ENCODE data around the gene MAP2K2. TPM values are rescaled to one million over a fixed set of nuclear protein-coding genes. Genes with fewer than 3 reads are reported as not detected.
A peak's percentile ranks its signal among the peaks of the same experiment; 100 is the strongest.

The MAP2K2 gene
- total and polyA plus RNA-seq, 9 of the 15 experiments (the other 6 are each of a cell fraction or from before 2014, with no cell fraction given): 1.0 to 151 (median 58.3) TPM

DNA sequence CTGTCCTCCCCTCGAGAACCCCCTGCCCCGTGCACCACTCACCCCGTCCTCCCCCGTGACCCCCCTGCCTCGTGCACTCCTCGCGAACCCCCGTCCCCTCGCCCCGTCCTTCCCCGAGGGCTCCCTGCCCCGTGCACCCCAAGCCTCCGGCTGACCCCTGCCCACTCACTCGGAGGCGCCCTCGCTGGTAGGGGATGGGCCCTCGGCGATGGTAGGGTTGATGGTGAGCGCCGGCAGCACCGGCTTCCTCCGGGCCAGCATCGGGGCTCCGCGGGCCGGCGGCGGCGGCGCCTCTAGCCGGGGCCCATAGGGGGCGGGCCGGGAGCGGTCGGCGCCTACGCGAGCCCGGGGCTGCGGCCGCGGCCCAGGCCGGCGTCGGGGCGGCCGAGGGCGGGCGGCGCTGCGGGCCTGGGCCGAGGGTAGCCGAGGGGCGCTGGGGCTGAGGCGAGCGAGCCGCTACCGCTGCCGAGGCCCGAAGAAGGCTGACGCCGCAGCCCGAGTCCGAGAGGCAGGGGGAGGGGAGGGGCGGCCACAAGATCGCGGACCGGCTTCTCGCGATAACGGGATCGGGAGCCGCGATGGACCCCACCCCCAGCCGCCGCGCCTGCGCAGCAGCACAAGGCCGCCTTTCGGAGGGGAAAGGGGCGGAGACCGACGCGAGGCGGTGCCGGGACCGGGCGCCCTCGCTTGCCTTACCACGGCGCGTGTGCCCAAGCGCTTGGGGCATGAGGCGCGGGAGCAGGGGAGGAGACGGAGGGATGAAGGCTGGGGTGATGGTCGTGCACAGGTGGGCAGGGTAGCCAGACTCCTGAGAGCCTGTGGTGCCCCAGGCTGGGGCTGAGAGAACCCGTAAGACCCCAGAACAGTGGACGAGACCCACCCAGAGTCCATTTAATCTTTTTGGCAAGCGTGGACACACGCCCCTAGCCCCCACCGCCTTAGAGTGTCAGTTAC is at the start of gene MAP2K2 (continued):
- TF ChIP-seq, protein P1, sequence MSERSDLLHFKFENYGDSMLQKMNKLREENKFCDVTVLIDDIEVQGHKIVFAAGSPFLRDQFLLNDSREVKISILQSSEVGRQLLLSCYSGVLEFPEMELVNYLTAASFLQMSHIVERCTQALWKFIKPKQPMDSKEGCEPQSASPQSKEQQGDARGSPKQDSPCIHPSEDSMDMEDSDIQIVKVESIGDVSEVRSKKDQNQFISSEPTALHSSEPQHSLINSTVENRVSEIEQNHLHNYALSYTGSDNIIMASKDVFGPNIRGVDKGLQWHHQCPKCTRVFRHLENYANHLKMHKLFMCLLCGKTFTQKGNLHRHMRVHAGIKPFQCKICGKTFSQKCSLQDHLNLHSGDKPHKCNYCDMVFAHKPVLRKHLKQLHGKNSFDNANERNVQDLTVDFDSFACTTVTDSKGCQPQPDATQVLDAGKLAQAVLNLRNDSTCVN (CRISPR knock-in tag; IDR thresholded peaks at IDR 0.05): no peak
- no peak for TF ChIP-seq RAD21 (CRISPR knock-in tag; conservative IDR thresholded peaks at IDR 0.05 in 1 of 2, IDR thresholded peaks at IDR 0.05 in 1 of 2)
- no peak for TF ChIP-seq CEBPG (CRISPR knock-in tag; IDR thresholded peaks at IDR 0.05)
- TF ChIP-seq CEBPG (tag; conservative IDR thresholded peaks at IDR 0.05 in 1 of 2, IDR thresholded peaks at IDR 0.05 in 1 of 2): no peak
- no peak for TF ChIP-seq SRSF3 (IDR thresholded peaks at IDR 0.05; ENCODE audit: insufficient read depth, low read length)
- no peak for TF ChIP-seq MED1 (CRISPR knock-in tag; IDR thresholded peaks at IDR 0.05; ENCODE audit: borderline replicate concordance)
- TF ChIP-seq GTF2A2 (tag; IDR thresholded peaks at IDR 0.05): no peak
- no peak for TF ChIP-seq NFIX (CRISPR knock-in tag; IDR thresholded peaks at IDR 0.05; ENCODE audit: low read depth)
- no peak for TF ChIP-seq NCOA2 (IDR thresholded peaks at IDR 0.05; ENCODE audit: partially characterized antibody in 2 of 2)
- no peak for TF ChIP-seq GATA2 (CRISPR knock-in tag; IDR thresholded peaks at IDR 0.05)
- TF ChIP-seq PPARD (CRISPR knock-in tag; IDR thresholded peaks at IDR 0.05): no peak
- TF ChIP-seq, protein P2, sequence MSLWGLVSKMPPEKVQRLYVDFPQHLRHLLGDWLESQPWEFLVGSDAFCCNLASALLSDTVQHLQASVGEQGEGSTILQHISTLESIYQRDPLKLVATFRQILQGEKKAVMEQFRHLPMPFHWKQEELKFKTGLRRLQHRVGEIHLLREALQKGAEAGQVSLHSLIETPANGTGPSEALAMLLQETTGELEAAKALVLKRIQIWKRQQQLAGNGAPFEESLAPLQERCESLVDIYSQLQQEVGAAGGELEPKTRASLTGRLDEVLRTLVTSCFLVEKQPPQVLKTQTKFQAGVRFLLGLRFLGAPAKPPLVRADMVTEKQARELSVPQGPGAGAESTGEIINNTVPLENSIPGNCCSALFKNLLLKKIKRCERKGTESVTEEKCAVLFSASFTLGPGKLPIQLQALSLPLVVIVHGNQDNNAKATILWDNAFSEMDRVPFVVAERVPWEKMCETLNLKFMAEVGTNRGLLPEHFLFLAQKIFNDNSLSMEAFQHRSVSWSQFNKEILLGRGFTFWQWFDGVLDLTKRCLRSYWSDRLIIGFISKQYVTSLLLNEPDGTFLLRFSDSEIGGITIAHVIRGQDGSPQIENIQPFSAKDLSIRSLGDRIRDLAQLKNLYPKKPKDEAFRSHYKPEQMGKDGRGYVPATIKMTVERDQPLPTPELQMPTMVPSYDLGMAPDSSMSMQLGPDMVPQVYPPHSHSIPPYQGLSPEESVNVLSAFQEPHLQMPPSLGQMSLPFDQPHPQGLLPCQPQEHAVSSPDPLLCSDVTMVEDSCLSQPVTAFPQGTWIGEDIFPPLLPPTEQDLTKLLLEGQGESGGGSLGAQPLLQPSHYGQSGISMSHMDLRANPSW (CRISPR knock-in tag; IDR thresholded peaks at IDR 0.05): no peak
- TF ChIP-seq SMARCA4 (IDR thresholded peaks at IDR 0.05): no peak
- no peak for TF ChIP-seq ESRRB (CRISPR knock-in tag; IDR thresholded peaks at IDR 0.05; ENCODE audit: borderline replicate concordance)
- 0 out of 4 replicates have a peak, but pooled peaks of 1 of the 2 experiments have one; percentile 20 for TF ChIP-seq FOXA3 (CRISPR knock-in tag; conservative IDR thresholded peaks at IDR 0.05 in 1 of 2, IDR thresholded peaks at IDR 0.05 in 1 of 2)
- TF ChIP-seq FOS (IDR thresholded peaks at IDR 0.05; ENCODE audit: extremely low read depth, insufficient read length): no peak
